Neural crest cell (in vitro differentiated cells): ENCODE data around the gene CA12. TPM values are rescaled to one million over a fixed set of nuclear protein-coding genes. Genes with fewer than 3 reads are reported as not detected.

ENCODE experiments used
- DNase-seq: peaks from one replicate; pipeline ENCODE4 v3.0.0; 2021; ENCODE audit warnings: low read depth, mixed read lengths, low spot score
- H3K27ac Mint-ChIP-seq: one replicate; pipeline ENCODE4 v1.8.0; 2021; ENCODE audit warnings: mild to moderate bottlenecking, mixed read lengths; ENCODE audit not compliant: unreplicated experiment
- H3K27me3 Mint-ChIP-seq: 2 replicates; pipeline ENCODE4 v1.8.0; 2021; ENCODE audit warnings: low read depth, mild to moderate bottlenecking, mixed read lengths
- H3K36me3 Mint-ChIP-seq: 2 replicates; pipeline ENCODE4 v1.8.0; 2021; ENCODE audit warnings: low read depth, mild to moderate bottlenecking, mixed read lengths
- H3K4me1 Mint-ChIP-seq: 2 replicates; pipeline ENCODE4 v1.8.0; 2021; ENCODE audit warnings: mixed read lengths
- H3K4me3 Mint-ChIP-seq: one replicate; pipeline ENCODE4 v1.8.0; 2021; ENCODE audit warnings: mild to moderate bottlenecking, mixed read lengths
- H3K9me3 Mint-ChIP-seq: 2 replicates; pipeline ENCODE4 v1.8.0; 2021; ENCODE audit warnings: mixed read lengths
- CTCF ChIP-seq: fragments of 200-600 bp; sonication (generic); conservative IDR thresholded peaks from 2 replicates; pipeline ENCODE4 v1.5.0; 2021; ENCODE audit warnings: antibody characterized with exemption, mild to moderate bottlenecking
- total RNA-seq: library from RNA; stranded (reverse); gene quantifications from 2 replicates; pipeline ENCODE4 v1.2.1, GENCODE V29; 2021

CA12 gene
- total RNA-seq, 1 donor from 2014 or later, result 1.1 TPM

GRCh38 chr15:63412551-63412950, 30.9 kb upstream of the CA12 start:
- H3K27ac Mint-ChIP-seq, result no peak overlapping the region
- H3K27me3 Mint-ChIP-seq, result no peaks in the 10 kb centered on the region
- H3K9me3 Mint-ChIP-seq, result no peaks in the 10 kb centered on the region
- no peaks in the 10 kb centered on the region for H3K36me3 Mint-ChIP-seq
- no peak for TF ChIP-seq CTCF
- no peaks in the 10 kb centered on the region for H3K4me1 Mint-ChIP-seq
- no peak for DNase-seq
- no peak overlapping the region for H3K4me3 Mint-ChIP-seq

GRCh38 chr15:63411866-63412265, 30.2 kb upstream of the CA12 start:
- no peak for DNase-seq
- Mint-ChIP-seq H3K36me3 (no peaks in the 10 kb centered on the region), H3K4me3 (no peak overlapping the region), H3K9me3 (no peaks in the 10 kb centered on the region), H3K27me3 (no peaks in the 10 kb centered on the region), H3K4me1 (no peaks in the 10 kb centered on the region), H3K27ac (no peak overlapping the region)
- no peak for TF ChIP-seq CTCF

GRCh38 chr15:63409179-63409578, 27.5 kb upstream of the CA12 start:
- H3K27ac Mint-ChIP-seq, result no peak overlapping the region
- H3K4me3 Mint-ChIP-seq, result no peak overlapping the region
- H3K36me3 Mint-ChIP-seq, result no peaks in the 10 kb centered on the region
- no peak for TF ChIP-seq CTCF
- peaks cover 6% of the 10 kb centered on the region for H3K4me1 Mint-ChIP-seq
- no peak for DNase-seq
- H3K9me3 Mint-ChIP-seq, result no peaks in the 10 kb centered on the region
- H3K27me3 Mint-ChIP-seq, result no peaks in the 10 kb centered on the region

GRCh38 chr15:63408524-63408923, 26.9 kb upstream of the CA12 start:
- Mint-ChIP-seq H3K27me3 (no peaks in the 10 kb centered on the region), H3K27ac (no peak overlapping the region), H3K4me3 (no peak overlapping the region), H3K9me3 (no peaks in the 10 kb centered on the region), H3K4me1 (peaks cover 6% of the 10 kb centered on the region), H3K36me3 (no peaks in the 10 kb centered on the region)
- TF ChIP-seq CTCF, result no peak
- no peak for DNase-seq

GRCh38 chr15:63407612-63408011, 26.0 kb upstream of the CA12 start:
- DNase-seq, result no peak
- H3K4me1 Mint-ChIP-seq, result peaks cover 12% of the 10 kb centered on the region
- no peak overlapping the region for H3K27ac Mint-ChIP-seq
- no peaks in the 10 kb centered on the region for H3K9me3 Mint-ChIP-seq
- TF ChIP-seq CTCF, result no peak
- no peaks in the 10 kb centered on the region for H3K27me3 Mint-ChIP-seq
- no peak overlapping the region for H3K4me3 Mint-ChIP-seq
- H3K36me3 Mint-ChIP-seq, result no peaks in the 10 kb centered on the region
